GM12878 (cell line): ENCODE data around the gene PGAP6. TPM values are rescaled to one million over a fixed set of nuclear protein-coding genes. Genes with fewer than 3 reads are reported as not detected.

Experiments
- ATAC-seq: fragments of 200-7000 bp; cut with Tn5 transposase; 3 replicates; pipeline ENCODE4 v1.9.1; 2020; ENCODE audit warnings: mild to moderate bottlenecking, moderate library complexity
- BruUV-seq: library from RNA; stranded (reverse); fragments of 400-500 nt; replicated peaks from 2 replicates; lab custom pipeline; 2021; lab: Mats Ljungman, UMichigan
- CTCF ChIA-PET: fragments of 300-600 bp; sonication (Branson Sonifier 250); formaldehyde crosslinking; extraction: SDS; loops from one replicate; lab custom pipeline; 2021; ENCODE audit warnings: inconsistent platforms; lab: Yijun Ruan, JAX
- POLR2A ChIA-PET: fragments of 350-600 bp; formaldehyde crosslinking; extraction: SDS; loops from one replicate; lab custom pipeline; 2021; ENCODE audit warnings: inconsistent platforms; lab: Charles Lee
- RAD21 ChIA-PET: fragments of 300-600 bp; sonication (Branson Sonifier 250); formaldehyde crosslinking; loops from one replicate; lab custom pipeline; 2023; ENCODE audit warnings: antibody characterized with exemption; ENCODE audit not compliant: unreplicated experiment; lab: Charles Lee
- SMC1A ChIA-PET: fragments of 300-600 bp; sonication (Branson Sonifier 250); formaldehyde crosslinking; loops from one replicate; lab custom pipeline; 2023; ENCODE audit not compliant: unreplicated experiment, uncharacterized antibody; lab: Charles Lee
- DNase-seq: peaks from one replicate; pipeline ENCODE4 v3.0.0-alpha.2; 2011; ENCODE audit warnings: low read depth, low spot score
- FAIRE-seq: peaks from 3 replicates; lab custom pipeline; 2011; peaks lifted over from hg19 to GRCh38; lab: Jason Lieb, UNC
- H2AFZ ChIP-seq: 2 replicates; pipeline ENCODE4 v1.6.0; 2011; ENCODE audit warnings: low read depth, low read length, control low read depth; ENCODE audit not compliant: control insufficient read depth
- H3K27ac ChIP-seq: 2 replicates; pipeline ENCODE4 v1.5.1; 2011; ENCODE audit warnings: control low read depth; ENCODE audit not compliant: control insufficient read depth, insufficient read depth
- H3K27me3 ChIP-seq, 2 experiments: replicated peaks in 1 of 2; 2 replicates each; pipeline versions ENCODE4 v1.6.0 to v1.6.1; 2011; ENCODE audit warnings: low read length in 1 of 2; ENCODE audit not compliant: control insufficient read depth in 2 of 2, insufficient read depth in 2 of 2
- H3K36me3 ChIP-seq, 2 experiments: 2 replicates each; pipeline ENCODE4 v1.5.1; 2011; ENCODE audit warnings: low read length in 1 of 2; ENCODE audit not compliant: control insufficient read depth in 2 of 2, insufficient read depth in 2 of 2
- H3K4me1 ChIP-seq: 2 replicates; pipeline ENCODE4 v1.6.1; 2011; ENCODE audit warnings: mild to moderate bottlenecking, low read length, moderate library complexity, mixed read lengths; ENCODE audit not compliant: control insufficient read depth, insufficient read depth
- H3K4me2 ChIP-seq: 2 replicates; pipeline ENCODE4 v1.6.0; 2011; ENCODE audit warnings: control low read depth; ENCODE audit not compliant: control insufficient read depth, insufficient read depth
- H3K4me3 ChIP-seq: fragments of 200-600 bp; sonication (generic); 2 replicates; pipeline ENCODE4 v1.5.1; 2016
- H3K79me2 ChIP-seq: 2 replicates; pipeline ENCODE4 v1.6.0; 2011; ENCODE audit warnings: low read length; ENCODE audit not compliant: control insufficient read depth, insufficient read depth
- H3K9ac ChIP-seq: 2 replicates; pipeline ENCODE4 v1.8.0; 2011; ENCODE audit warnings: low read length, control low read depth, mixed read lengths; ENCODE audit not compliant: control insufficient read depth, insufficient read depth
- H3K9me3 ChIP-seq: replicated peaks from 3 replicates; pipeline ENCODE4 v1.5.1; 2011; ENCODE audit warnings: mild to moderate bottlenecking, low read length; ENCODE audit not compliant: control insufficient read depth, insufficient read depth
- H4K20me1 ChIP-seq: 2 replicates; pipeline ENCODE4 v1.6.0; 2011; ENCODE audit not compliant: control insufficient read depth, insufficient read depth
- BCL3 ChIP-seq: IDR thresholded peaks from 2 replicates; pipeline ENCODE4 v1.6.1; 2011; ENCODE audit warnings: borderline replicate concordance, low read depth, mild to moderate bottlenecking, moderate library complexity, low read length; ENCODE audit not compliant: insufficient read depth, poor library complexity, severe bottlenecking
- EGR1 ChIP-seq, 2 experiments: IDR thresholded peaks; 1 replicate in 1 of 2; 2 replicates in 1 of 2; pipeline ENCODE4 v1.6.1; 2011 to 2012; ENCODE audit warnings: low read depth in 2 of 2, low read length in 2 of 2, borderline replicate concordance in 1 of 2, mild to moderate bottlenecking in 1 of 2, moderate library complexity in 1 of 2
- JUNB ChIP-seq: IDR thresholded peaks from 2 replicates; pipeline ENCODE4 v1.6.1; 2016; ENCODE audit warnings: antibody characterized with exemption, mild to moderate bottlenecking
- LARP7 ChIP-seq: fragments of 450-650 bp; IDR thresholded peaks from 2 replicates; pipeline ENCODE4 v1.6.1; 2017; ENCODE audit warnings: mild to moderate bottlenecking
- MLLT1 ChIP-seq: fragments of 450-650 bp; IDR thresholded peaks from 2 replicates; pipeline ENCODE4 v1.6.1; 2016; ENCODE audit warnings: mild to moderate bottlenecking
- NFYA ChIP-seq: IDR thresholded peaks from 2 replicates; pipeline ENCODE4 v1.6.1; 2011; ENCODE audit warnings: low read depth, mild to moderate bottlenecking, low read length, improper control_type of control experiment, borderline replicate concordance
- NR2F1 ChIP-seq: fragments of 450-650 bp; conservative IDR thresholded peaks from 2 replicates; pipeline ENCODE4 v1.6.1; 2017; ENCODE audit warnings: mild to moderate bottlenecking
- RUNX3 ChIP-seq: IDR thresholded peaks from 2 replicates; pipeline ENCODE4 v1.6.1; 2012; ENCODE audit warnings: low read length, inconsistent platforms
- SMARCA5 ChIP-seq: fragments of 450-650 bp; IDR thresholded peaks from 2 replicates; pipeline ENCODE4 v1.6.1; 2017; ENCODE audit warnings: mild to moderate bottlenecking
- ZNF622 ChIP-seq: fragments of 450-650 bp; IDR thresholded peaks from 2 replicates; pipeline ENCODE4 v1.6.1; 2017; ENCODE audit warnings: mild to moderate bottlenecking, inconsistent platforms
- ZNF687 ChIP-seq: fragments of 450-650 bp; IDR thresholded peaks from 2 replicates; pipeline ENCODE4 v1.6.1; 2017; ENCODE audit warnings: mild to moderate bottlenecking, moderate library complexity
- WGBS: methylation state at CpG from one replicate; pipeline ENCODE4 v1.1.6; 2016; ENCODE audit warnings: low lambda C conversion rate; ENCODE audit not compliant: insufficient replicate concordance, insufficient coverage; ENCODE audit errors: missing lambda C conversion rate; 5-methylcytosine and 5-hydroxymethylcytosine counted together
- in situ Hi-C: fragments of 300-500 bp; cut with MboI; formaldehyde crosslinking; loops from 9 replicates; pipeline ENCODE4 v1.14.3; 2018; ENCODE audit warnings: mixed read lengths
- intact Hi-C: fragments of 100-400 bp; cut with micrococcal nuclease; formaldehyde crosslinking; loops from one replicate; pipeline ENCODE4 v1.14.2; 2022; ENCODE audit not compliant: unreplicated experiment
- polyA plus RNA-seq, 11 experiments: library from polyadenylated mRNA; depleted of rRNA in 4 of 11; unstranded in 6 of 11; stranded (reverse) in 5 of 11; fragments of >200 nt; fragmentation: Nextera tagmentation in 4 of 11; fragmentation: Illumina TruSeq in 1 of 11; extraction: Ambion mirVana in 4 of 11; extraction: Trizol in 1 of 11; gene quantifications; 1 replicate in 1 of 11; 2 replicates in 10 of 11; pipeline versions ENCODE4 v1.2.1 to v1.2.3, GENCODE V29; 2011 to 2016; ENCODE audit warnings: inconsistent platforms in 2 of 11, missing spikeins in 2 of 11, low read depth in 1 of 11
- total RNA-seq, 4 experiments: library from RNA; depleted of rRNA in 3 of 4; stranded (reverse); fragments of >200 nt in 3 of 4; fragmentation: Illumina TruSeq in 1 of 4; extraction: Trizol in 1 of 4; gene quantifications; 2 replicates each; pipeline versions ENCODE4 v1.2.1 to v1.2.3, GENCODE V29; 2013 to 2021

PGAP6 gene
- total and polyA plus RNA-seq, 10 of the 15 experiments (the other 5 are each of a cell fraction or from before 2014, with no cell fraction given): 0.76 to 48.8 (median 18.4) TPM

- TF ChIP-seq RUNX3 (no peak), MLLT1 (no peak), JUNB (no peak)
- TF ChIP-seq, all 136 proteins: peak for 0
Observed at GRCh38 chr16:397736-398332, 16.1 kb upstream of the PGAP6 start (continued).

GRCh38 chr16:397135-397661, 15.4 kb upstream of the PGAP6 start, which contains the start of gene NME4:
Gene NME4, plus strand, starts transcription at chr16:397199. Its CDS starts 24 bp downstream, at chr16:397223.
- intact Hi-C loops: loop anchor here (10.0 kb wide), 2 partner anchors 98 to 268 kb away; partner anchors contain the start of gene RHOT2
- H3K4me2 ChIP-seq: peak within 1 kb of the TSS; percentile 82
- peak; percentile 13 for TF ChIP-seq SMARCA5
- TF ChIP-seq ZNF687: peak; percentile 62; the same call in 1 of the 2 replicates
- TF ChIP-seq LARP7: peak; percentile 75
- peak; percentile 44 for TF ChIP-seq NR2F1
- no peak for TF ChIP-seq NFYA
- no peak for TF ChIP-seq ZNF622
- TF ChIP-seq EGR1 (IDR thresholded peaks at IDR 0.05; ENCODE audit: borderline replicate concordance in 1 of 2, low read depth in 2 of 2, low read length in 2 of 2): peak in 1 of 2 experiments; percentile 47; a peak in 1 of 3 replicates
- TF ChIP-seq BCL3: no peak

More at GRCh38 chr16:397135-397661, 15.4 kb upstream of the PGAP6 start, which contains the start of gene NME4:
- in situ Hi-C loops: loop anchor here (10.0 kb wide), 1 partner anchor 268 kb away; the partner anchor contains the start of gene RHOT2
- Histone ChIP-seq H3K36me3 (no peaks in the 10 kb centered on the region), H3K9ac (peak within 1 kb of the TSS; percentile 76), H2AFZ (peak within 1 kb of the TSS; percentile 71), H3K27ac (peak within 1 kb of the TSS; percentile 44; the same call in 1 of the 2 replicates), H4K20me1 (no peaks in the 10 kb centered on the region), H3K4me1 (peaks cover 11% of the 10 kb centered on the region; the same call in 1 of the 2 replicates), H3K4me3 (peak within 1 kb of the TSS; percentile 57), H3K27me3 (no peaks in the 10 kb centered on the region), H3K79me2 (peaks cover 2% of the 10 kb centered on the region; the same call in 1 of the 2 replicates), H3K9me3 (no peaks in the 10 kb centered on the region; the same call in 2 of the 3 replicates)
- no TSS peak for BruUV-seq
- ATAC-seq: no peak; the same call in 2 of the 3 replicates
- ChIA-PET SMC1A (no interaction called here), POLR2A (interaction anchor here (0.6 kb wide), 1 partner anchor 27 kb away, joined by 4 read pairs; the partner anchor contains the start of gene MRPL28), RAD21 (no interaction called here), CTCF (no interaction called here)
- no peak for DNase-seq
- no peak for FAIRE-seq
- WGBS: 2% methylated on average over 30 of the region's 75 CpGs
